Activated naive CD4-positive, alpha-beta T cell treated with anti-CD3 and anti-CD28 coated beads for 36 hours (primary cell): ENCODE results near the gene SPINT1. TPM values are rescaled to one million over a fixed set of nuclear protein-coding genes. Genes with fewer than 3 reads are reported as not detected.

ENCODE experiments used
- CTCF ChIA-PET: fragments of 350-600 bp; sonication (Branson Sonifier 250); formaldehyde crosslinking; loops from one replicate; lab custom pipeline; 2021; ENCODE audit warnings: antibody characterized with exemption; lab: Charles Lee
- DNase-seq: peaks from one replicate; pipeline ENCODE4 v3.0.0-alpha.2; 2020
- H3K27ac Mint-ChIP-seq: one replicate; pipeline ENCODE4 v1.8.0; 2021; ENCODE audit warnings: mild to moderate bottlenecking, mixed read lengths
- H3K27me3 Mint-ChIP-seq: one replicate; pipeline ENCODE4 v1.8.0; 2021; ENCODE audit warnings: low read depth, mixed read lengths
- H3K36me3 Mint-ChIP-seq: one replicate; pipeline ENCODE4 v1.8.0; 2021; ENCODE audit warnings: low read depth, mixed read lengths
- H3K4me1 Mint-ChIP-seq: one replicate; pipeline ENCODE4 v1.8.0; 2021; ENCODE audit warnings: low read depth, mixed read lengths
- H3K4me3 Mint-ChIP-seq: one replicate; pipeline ENCODE4 v1.8.0; 2021; ENCODE audit warnings: mild to moderate bottlenecking, moderate library complexity, mixed read lengths
- H3K9me3 Mint-ChIP-seq: one replicate; pipeline ENCODE4 v1.8.0; 2021; ENCODE audit warnings: mixed read lengths
- intact Hi-C: fragments of 100-400 bp; cut with micrococcal nuclease; formaldehyde crosslinking; loops from one replicate; pipeline ENCODE4 v1.15.1; 2023
- total RNA-seq, 2 experiments: library from RNA; stranded (reverse); gene quantifications; one replicate each; pipeline ENCODE4 v1.2.3, GENCODE V29; 2021

SPINT1 gene
- total RNA-seq, 2 experiments from 2014 or later: 4.5 to 4.7 TPM

DNA sequence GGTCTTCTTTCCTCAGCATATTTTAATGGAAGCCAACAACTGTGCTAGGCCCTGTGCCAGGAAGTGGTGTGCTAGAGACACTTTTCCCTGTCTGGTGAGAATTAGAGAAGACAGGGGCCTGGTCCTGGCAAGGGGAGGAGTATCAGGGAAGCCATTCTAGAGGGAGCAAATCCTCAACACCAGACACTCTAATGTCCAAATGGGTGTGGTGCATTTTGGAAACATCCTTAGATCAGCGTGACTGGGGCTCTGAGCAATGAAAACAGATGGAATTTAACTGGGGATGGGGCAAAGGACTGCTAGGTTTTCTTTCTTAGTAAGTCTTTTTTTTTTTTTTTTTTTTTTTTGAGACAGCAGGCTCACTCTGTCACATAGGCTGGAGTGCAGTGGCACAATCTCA, 42.7 kb downstream of the SPINT1 start:
- no peaks in the 10 kb centered on the region for H3K9me3 Mint-ChIP-seq
- no peaks in the 10 kb centered on the region for H3K36me3 Mint-ChIP-seq
- no peak overlapping the region for H3K4me3 Mint-ChIP-seq
- no peak for DNase-seq
- CTCF ChIA-PET: interaction anchor here (0.9 kb wide), 1 partner anchor 8 kb away, joined by 4 read pairs; no protein-coding TSS in a partner anchor
- H3K27ac Mint-ChIP-seq: no peak overlapping the region
- peaks cover 7% of the 10 kb centered on the region for H3K4me1 Mint-ChIP-seq
- H3K27me3 Mint-ChIP-seq: no peaks in the 10 kb centered on the region
- intact Hi-C loops: no loop called here

DNA sequence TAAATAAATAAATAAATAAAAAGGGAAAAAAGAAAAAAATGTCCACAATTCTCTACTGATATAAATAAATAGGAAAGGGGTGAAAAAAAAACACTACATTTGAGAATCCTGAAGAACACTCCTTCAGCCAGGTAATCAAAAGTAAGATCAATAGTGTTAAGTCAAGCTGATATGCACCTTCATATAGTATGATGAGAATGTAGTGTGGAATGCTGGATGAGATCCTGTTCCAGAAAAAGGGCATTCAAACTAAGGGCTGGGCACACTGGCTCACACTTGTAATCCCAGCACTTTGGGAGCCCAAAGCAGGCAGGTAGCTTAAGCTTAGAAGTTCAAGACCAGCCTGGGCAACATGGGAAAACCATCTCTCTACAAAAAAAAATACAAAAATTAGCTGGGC, 45.3 kb downstream of the SPINT1 start:
- no peak for DNase-seq
- no peaks in the 10 kb centered on the region for H3K27me3 Mint-ChIP-seq
- CTCF ChIA-PET: interaction anchor here (0.6 to 2.1 kb wide), 7 partner anchors 15 to 140 kb away, joined by 3 to 7 read pairs (median 4); partner anchors contain the start of gene RHOV
- H3K36me3 Mint-ChIP-seq: no peaks in the 10 kb centered on the region
- no peak overlapping the region for H3K4me3 Mint-ChIP-seq
- peaks cover 14% of the 10 kb centered on the region for H3K4me1 Mint-ChIP-seq
- intact Hi-C loops: no loop called here
- H3K9me3 Mint-ChIP-seq: no peaks in the 10 kb centered on the region
- no peak overlapping the region for H3K27ac Mint-ChIP-seq

DNA sequence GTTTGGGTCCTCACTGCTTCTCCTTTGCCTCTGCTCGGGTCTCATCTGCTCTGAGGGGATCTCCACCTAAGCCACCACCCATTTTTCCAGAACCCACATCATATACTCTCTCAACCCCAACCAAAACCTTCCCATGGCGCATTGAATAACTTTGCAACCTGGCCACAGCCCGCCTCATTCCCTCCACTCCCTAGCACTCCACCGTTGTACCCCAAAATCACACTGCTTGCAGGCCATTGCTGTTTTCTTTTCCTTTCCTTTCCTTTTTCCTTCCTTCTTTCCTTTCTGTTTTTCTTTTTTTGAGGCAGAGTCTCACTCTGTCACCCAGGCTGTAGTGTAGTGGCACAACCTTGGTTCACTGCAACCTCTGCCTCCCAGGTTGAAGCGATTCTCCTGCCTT, 47.3 kb downstream of the SPINT1 start:
- DNase-seq: no peak
- intact Hi-C loops: no loop called here
- no peak overlapping the region for H3K27ac Mint-ChIP-seq
- CTCF ChIA-PET: interaction anchor here (1.1 to 3.3 kb wide), 6 partner anchors 9 to 103 kb away, joined by 3 to 33 read pairs (median 4); partner anchors contain the start of gene RHOV
- peaks cover 27% of the 10 kb centered on the region for H3K4me1 Mint-ChIP-seq
- no peaks in the 10 kb centered on the region for H3K9me3 Mint-ChIP-seq
- H3K4me3 Mint-ChIP-seq: no peak overlapping the region
- H3K36me3 Mint-ChIP-seq: peaks cover 1% of the 10 kb centered on the region
- H3K27me3 Mint-ChIP-seq: no peaks in the 10 kb centered on the region

DNA sequence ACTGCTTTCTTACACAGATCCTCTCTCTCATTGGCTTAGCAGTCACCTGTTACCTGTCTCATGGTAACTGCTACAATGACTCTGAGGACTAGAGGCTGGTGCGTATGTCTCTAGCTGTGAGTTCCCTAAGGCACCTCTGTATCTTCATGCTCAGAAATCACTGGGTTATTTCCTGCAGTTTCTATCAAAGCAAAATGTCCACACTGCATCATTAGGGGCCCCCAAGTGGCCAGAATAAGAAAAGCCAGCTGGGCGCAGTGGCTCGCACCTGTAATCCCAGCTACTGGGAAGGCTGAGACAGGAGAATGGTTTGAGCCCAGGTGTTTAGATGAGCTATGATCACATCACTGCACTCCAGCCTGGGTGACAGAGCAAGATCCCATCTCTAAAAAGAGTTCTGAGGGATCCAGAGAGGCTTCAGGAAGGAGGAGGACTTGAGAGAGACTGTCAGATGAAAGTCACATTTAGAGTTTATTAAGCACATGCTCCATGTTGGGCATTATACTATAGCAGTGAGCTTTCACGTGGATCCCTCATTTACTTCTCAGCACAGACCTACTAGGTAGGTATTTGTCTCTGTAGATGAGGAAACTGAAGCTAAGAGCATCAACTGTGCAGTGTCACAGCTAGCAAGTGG, 48.1 kb downstream of the SPINT1 start:
- Mint-ChIP-seq H3K9me3 (no peaks in the 10 kb centered on the region), H3K4me3 (no peak overlapping the region), H3K27me3 (no peaks in the 10 kb centered on the region), H3K4me1 (peaks cover 28% of the 10 kb centered on the region), H3K27ac (peak overlapping the region; percentile 43), H3K36me3 (peaks cover 2% of the 10 kb centered on the region)
- CTCF ChIA-PET: interaction anchor here (0.6 to 3.3 kb wide), 19 partner anchors 10 to 807 kb away, joined by 3 to 33 read pairs (median 4); partner anchors contain the start of gene RHOV
- intact Hi-C loops: loop anchor here (2.0 kb wide), 1 partner anchor 373 kb away; no protein-coding TSS in a partner anchor
- DNase-seq: peak; percentile 46

- no peak for DNase-seq
- intact Hi-C loops: loop anchor here (2.0 kb wide), 1 partner anchor 374 kb away; no protein-coding TSS in a partner anchor
- H3K4me1 Mint-ChIP-seq: peaks cover 28% of the 10 kb centered on the region
- H3K36me3 Mint-ChIP-seq: peaks cover 5% of the 10 kb centered on the region
- no peaks in the 10 kb centered on the region for H3K27me3 Mint-ChIP-seq
- CTCF ChIA-PET: interaction anchor here (0.6 to 3.3 kb wide), 18 partner anchors 10 to 806 kb away, joined by 3 to 33 read pairs (median 4); partner anchors contain the start of gene RHOV
- no peak overlapping the region for H3K4me3 Mint-ChIP-seq
- H3K27ac Mint-ChIP-seq: no peak overlapping the region
- H3K9me3 Mint-ChIP-seq: no peaks in the 10 kb centered on the region
Observed at GRCh38 chr15:40892447-40893012, 48.7 kb downstream of the SPINT1 start.

DNA sequence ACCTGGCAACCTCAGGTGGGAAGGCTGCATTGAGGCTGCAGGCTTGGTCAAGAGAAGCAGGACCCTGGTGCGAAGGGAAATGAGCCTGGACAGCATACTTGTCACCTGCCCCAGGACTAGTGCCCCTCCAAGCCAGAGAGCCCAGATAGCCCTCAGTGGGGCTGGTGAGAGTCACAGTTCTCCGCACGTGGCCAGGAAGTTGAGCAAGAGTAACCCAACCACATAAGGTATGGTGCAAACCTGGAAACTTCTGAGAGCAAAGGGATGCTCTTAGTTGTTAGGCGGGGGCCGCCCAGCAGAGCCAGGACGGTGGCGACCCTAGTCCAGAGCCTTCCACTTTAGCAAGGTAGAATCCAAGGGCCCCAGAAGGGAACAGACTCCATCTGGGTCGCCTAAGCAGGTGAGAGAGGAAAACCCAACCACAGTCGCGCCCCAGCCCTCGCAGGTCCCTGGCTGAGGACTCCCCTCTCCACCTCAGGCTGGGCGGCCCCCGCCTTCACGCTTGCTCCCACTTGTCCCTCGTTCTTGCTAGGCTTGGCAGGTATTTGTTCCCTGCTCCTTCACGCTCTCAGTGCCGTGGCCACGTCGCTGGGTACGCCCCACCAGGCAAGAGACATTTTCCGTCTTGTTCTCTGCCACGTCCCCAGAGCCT, 49.3 kb downstream of the SPINT1 start:
- DNase-seq: no peak
- Mint-ChIP-seq H3K4me1 (peaks cover 28% of the 10 kb centered on the region), H3K36me3 (peaks cover 6% of the 10 kb centered on the region), H3K27me3 (no peaks in the 10 kb centered on the region), H3K27ac (no peak overlapping the region), H3K4me3 (no peak overlapping the region), H3K9me3 (no peaks in the 10 kb centered on the region)
- intact Hi-C loops: loop anchor here (2.0 kb wide), 1 partner anchor 374 kb away; no protein-coding TSS in a partner anchor
- CTCF ChIA-PET: interaction anchor here (0.8 to 15.7 kb wide), 15 partner anchors 8 to 245 kb away, joined by 3 to 393 read pairs (median 5); partner anchors contain the start of genes RAD51 and RHOV

- peaks cover 11% of the 10 kb centered on the region for H3K36me3 Mint-ChIP-seq
- intact Hi-C loops: loop anchor here (1.0 to 2.0 kb wide), 12 partner anchors 16 to 375 kb away; partner anchors contain the start of genes DNAJC17, INO80, KNL1 and RAD51
- no peaks in the 10 kb centered on the region for H3K27me3 Mint-ChIP-seq
- peak within 1 kb of the TSS; percentile 97 for H3K4me3 Mint-ChIP-seq
- H3K4me1 Mint-ChIP-seq: peaks cover 28% of the 10 kb centered on the region
- peak; percentile 99 for DNase-seq
- peak within 1 kb of the TSS; percentile 79 for H3K27ac Mint-ChIP-seq
- H3K9me3 Mint-ChIP-seq: no peaks in the 10 kb centered on the region
- CTCF ChIA-PET: interaction anchor here (0.6 to 15.7 kb wide), 28 partner anchors 8 to 519 kb away, joined by 3 to 393 read pairs (median 4); partner anchors contain the start of genes CHAC1, DLL4, PPP1R14D and RAD51
Observed at GRCh38 chr15:40893733-40894680, 50.2 kb downstream of the SPINT1 start, which contains the start of gene VPS18. VPS18 (plus strand) TSS chr15:40894450; CDS start chr15:40894769, 319 bp downstream.

GRCh38 chr15:40894681-40895448, 51.0 kb downstream of the SPINT1 start:
- DNase-seq: peak; percentile 60
- intact Hi-C loops: loop anchor here (1.0 to 2.0 kb wide), 11 partner anchors 17 to 326 kb away; partner anchors contain the start of genes DNAJC17, INO80, KNL1 and RAD51
- Mint-ChIP-seq H3K4me1 (peaks cover 28% of the 10 kb centered on the region), H3K36me3 (peaks cover 11% of the 10 kb centered on the region), H3K4me3 (peak overlapping the region; percentile 97), H3K9me3 (no peaks in the 10 kb centered on the region), H3K27ac (peak overlapping the region; percentile 79), H3K27me3 (no peaks in the 10 kb centered on the region)
- CTCF ChIA-PET: interaction anchor here (0.6 to 15.7 kb wide), 33 partner anchors 8 to 518 kb away, joined by 3 to 393 read pairs (median 4); partner anchors contain the start of genes CHAC1, DLL4, PPP1R14D and RAD51

- H3K9me3 Mint-ChIP-seq: no peaks in the 10 kb centered on the region
- peaks cover 27% of the 10 kb centered on the region for H3K4me1 Mint-ChIP-seq
- intact Hi-C loops: no loop called here
- DNase-seq: no peak
- H3K4me3 Mint-ChIP-seq: no peak overlapping the region
- CTCF ChIA-PET: interaction anchor here (0.5 to 15.7 kb wide), 6 partner anchors 19 to 331 kb away, joined by 3 to 393 read pairs (median 4); partner anchors contain the start of gene RPUSD2
- H3K36me3 Mint-ChIP-seq: peaks cover 18% of the 10 kb centered on the region
- H3K27me3 Mint-ChIP-seq: no peaks in the 10 kb centered on the region
- no peak overlapping the region for H3K27ac Mint-ChIP-seq
Observed at GRCh38 chr15:40899536-40900207, 55.8 kb downstream of the SPINT1 start.
